ENCODE measurements around the gene AHDC1.

The AHDC1 gene

DNA sequence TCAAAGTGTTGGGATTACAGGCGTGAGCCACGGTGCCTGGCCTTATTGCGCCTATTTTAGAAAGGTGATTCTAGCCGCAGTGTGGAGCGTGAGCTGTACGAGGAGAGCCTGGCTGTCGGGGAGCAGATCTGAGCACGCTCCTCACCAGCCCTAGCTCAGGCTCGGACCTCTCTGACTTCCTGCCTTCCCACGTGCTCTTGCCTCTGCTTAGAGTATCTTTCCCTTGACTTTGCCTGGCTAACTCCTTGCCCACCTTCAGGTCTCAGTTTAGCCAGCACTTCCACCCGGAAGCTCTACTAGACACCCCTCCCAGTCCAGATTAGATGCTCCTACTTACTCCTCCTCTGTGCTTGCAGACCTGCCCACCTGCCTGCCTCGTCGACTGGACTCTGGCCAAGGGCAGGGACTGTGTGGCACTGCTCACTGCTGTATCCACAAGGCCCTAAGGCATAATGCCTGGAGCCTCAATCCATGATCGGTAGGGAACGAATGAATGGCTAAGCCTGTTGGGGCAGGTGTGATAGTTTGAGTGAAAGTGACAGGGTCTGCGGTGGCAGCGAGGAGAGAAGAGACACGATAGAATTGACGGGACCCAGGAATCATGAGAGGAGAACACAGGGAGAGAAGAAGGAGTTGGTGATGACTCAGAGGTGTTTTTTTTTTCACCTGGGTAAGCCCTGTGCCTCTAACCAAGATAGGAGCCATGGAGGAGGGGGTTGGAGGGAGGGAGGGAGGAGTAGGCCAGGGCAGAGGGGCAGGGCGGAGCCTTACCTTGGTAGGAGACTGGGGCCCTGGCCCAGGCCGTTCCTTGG, 85.8 kb downstream of the AHDC1 start:
- H3K4me3 ChIP-seq (ENCODE audit: low read depth, low read length): no peak overlapping the region
- CTCF ChIA-PET: interaction anchor here (0.6 to 1.4 kb wide), 3 partner anchors 16 to 147 kb away, joined by 3 to 4 read pairs (median 3); no protein-coding TSS in a partner anchor
- DNase-seq (ENCODE audit: low read depth, low spot score): no peak
- TF ChIP-seq, protein P1, sequence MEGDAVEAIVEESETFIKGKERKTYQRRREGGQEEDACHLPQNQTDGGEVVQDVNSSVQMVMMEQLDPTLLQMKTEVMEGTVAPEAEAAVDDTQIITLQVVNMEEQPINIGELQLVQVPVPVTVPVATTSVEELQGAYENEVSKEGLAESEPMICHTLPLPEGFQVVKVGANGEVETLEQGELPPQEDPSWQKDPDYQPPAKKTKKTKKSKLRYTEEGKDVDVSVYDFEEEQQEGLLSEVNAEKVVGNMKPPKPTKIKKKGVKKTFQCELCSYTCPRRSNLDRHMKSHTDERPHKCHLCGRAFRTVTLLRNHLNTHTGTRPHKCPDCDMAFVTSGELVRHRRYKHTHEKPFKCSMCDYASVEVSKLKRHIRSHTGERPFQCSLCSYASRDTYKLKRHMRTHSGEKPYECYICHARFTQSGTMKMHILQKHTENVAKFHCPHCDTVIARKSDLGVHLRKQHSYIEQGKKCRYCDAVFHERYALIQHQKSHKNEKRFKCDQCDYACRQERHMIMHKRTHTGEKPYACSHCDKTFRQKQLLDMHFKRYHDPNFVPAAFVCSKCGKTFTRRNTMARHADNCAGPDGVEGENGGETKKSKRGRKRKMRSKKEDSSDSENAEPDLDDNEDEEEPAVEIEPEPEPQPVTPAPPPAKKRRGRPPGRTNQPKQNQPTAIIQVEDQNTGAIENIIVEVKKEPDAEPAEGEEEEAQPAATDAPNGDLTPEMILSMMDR (IDR thresholded peaks at IDR 0.05; ENCODE audit: insufficient read depth, low read length, missing control alignments): no peak
- POLR2A ChIA-PET: no interaction called here

DNA sequence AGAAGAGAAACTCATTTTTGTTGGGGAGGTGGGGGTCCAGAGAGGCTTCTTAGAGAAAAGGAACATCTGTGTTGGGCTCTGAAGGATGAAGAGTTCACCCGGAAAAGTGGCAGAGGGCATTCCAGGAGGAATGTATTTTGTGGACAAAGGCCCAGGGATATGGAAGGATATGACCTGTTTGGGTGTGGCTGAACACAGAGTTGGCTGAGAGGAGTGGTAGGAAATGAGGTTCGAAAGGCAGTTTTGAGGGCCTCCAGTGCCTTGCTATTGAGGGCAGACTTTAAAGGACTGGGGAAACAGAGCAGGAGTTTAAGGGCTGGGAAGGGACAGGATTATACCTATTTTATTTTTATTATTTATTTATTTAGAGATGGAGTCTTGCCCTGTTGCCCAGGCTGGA, 86.6 kb downstream of the AHDC1 start:
- DNase-seq (ENCODE audit: low read depth, low spot score): no peak
- CTCF ChIA-PET: interaction anchor here (0.6 to 1.3 kb wide), 2 partner anchors 17 to 147 kb away, joined by 3 read pairs; no protein-coding TSS in a partner anchor
- no peak overlapping the region for H3K4me3 ChIP-seq (ENCODE audit: low read depth, low read length)
- TF ChIP-seq, protein P1 (IDR thresholded peaks at IDR 0.05; ENCODE audit: insufficient read depth, low read length, missing control alignments): no peak
- POLR2A ChIA-PET: no interaction called here

DNA sequence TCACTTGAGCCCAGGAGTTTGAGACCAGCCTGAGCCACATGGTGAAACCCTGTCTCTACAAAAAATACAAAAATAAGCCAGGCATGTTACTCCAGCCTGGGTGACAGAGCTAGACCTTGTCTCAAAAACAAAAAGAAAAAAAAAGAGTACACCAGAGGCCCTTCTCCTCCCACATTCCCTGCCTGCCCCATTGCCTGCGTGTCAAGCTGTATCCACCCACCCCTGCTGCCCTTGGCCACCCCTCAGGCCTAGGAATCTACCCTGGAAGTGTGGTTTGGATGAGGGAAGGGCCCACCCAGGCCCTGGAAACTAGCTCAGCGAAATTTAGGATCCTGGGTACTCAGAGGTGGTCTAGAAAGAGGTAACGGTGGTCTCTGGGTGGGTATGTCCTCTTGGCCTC, 88.3 kb downstream of the AHDC1 start:
- CTCF ChIA-PET: interaction anchor here (1.1 to 1.2 kb wide), 2 partner anchors 10 to 41 kb away, joined by 5 read pairs; no protein-coding TSS in a partner anchor
- TF ChIP-seq, protein P1 (IDR thresholded peaks at IDR 0.05; ENCODE audit: insufficient read depth, low read length, missing control alignments): no peak

GRCh38 chr1:27513958-27514357, 90.0 kb downstream of the AHDC1 start:
- TF ChIP-seq, protein P1 (IDR thresholded peaks at IDR 0.05; ENCODE audit: insufficient read depth, low read length, missing control alignments): no peak
- ChIA-PET POLR2A (no interaction called here), CTCF (no interaction called here)
- DNase-seq (ENCODE audit: low read depth, low spot score): no peak
- no peak overlapping the region for H3K4me3 ChIP-seq (ENCODE audit: low read depth, low read length)

More for the DNA sequence above, 88.3 kb downstream of the AHDC1 start:
- no peak for DNase-seq (ENCODE audit: low read depth, low spot score)
- H3K4me3 ChIP-seq (ENCODE audit: low read depth, low read length): no peak overlapping the region
- POLR2A ChIA-PET: no interaction called here

GRCh38 chr1:27513528-27513927, 90.4 kb downstream of the AHDC1 start:
- ChIA-PET CTCF (no interaction called here), POLR2A (no interaction called here)
- DNase-seq (ENCODE audit: low read depth, low spot score): no peak
- H3K4me3 ChIP-seq (ENCODE audit: low read depth, low read length): no peak overlapping the region
- TF ChIP-seq, protein P1 (IDR thresholded peaks at IDR 0.05; ENCODE audit: insufficient read depth, low read length, missing control alignments): no peak
